Endodermal cell (in vitro differentiated cells): Measurements from ENCODE around the gene HACL1. TPM values are rescaled to one million over a fixed set of nuclear protein-coding genes. Genes with fewer than 3 reads are reported as not detected.

Source experiments
- DNase-seq: peaks from one replicate; pipeline ENCODE4 v3.0.0-alpha.2; 2017
- H3K27ac ChIP-seq: 2 replicates; pipeline ENCODE4 v1.5.1; 2013; ENCODE audit warnings: mild to moderate bottlenecking, low read depth, low read length, moderate library complexity
- H3K27me3 ChIP-seq: 2 replicates; pipeline ENCODE4 v1.6.1; 2013; ENCODE audit warnings: mild to moderate bottlenecking, low read length, moderate library complexity; ENCODE audit not compliant: insufficient read depth, control insufficient read depth, poor library complexity, severe bottlenecking
- H3K36me3 ChIP-seq: 2 replicates; pipeline ENCODE4 v1.7.0; 2013; ENCODE audit warnings: mild to moderate bottlenecking, low read length, moderate library complexity; ENCODE audit not compliant: control insufficient read depth, insufficient read depth
- H3K4me1 ChIP-seq: one replicate; pipeline ENCODE4 v1.7.0; 2013; ENCODE audit warnings: low read length; ENCODE audit not compliant: control insufficient read depth, insufficient read depth
- H3K4me3 ChIP-seq: 2 replicates; pipeline ENCODE4 v1.5.1; 2013; ENCODE audit warnings: mild to moderate bottlenecking, low read length, moderate library complexity
- H3K9ac ChIP-seq: 2 replicates; pipeline ENCODE4 v1.6.1; 2013; ENCODE audit warnings: mild to moderate bottlenecking, low read length, moderate library complexity; ENCODE audit not compliant: poor library complexity, severe bottlenecking; ENCODE audit errors: extremely low read depth
- H3K9me3 ChIP-seq: 2 replicates; pipeline ENCODE4 v1.6.1; 2013; ENCODE audit warnings: mild to moderate bottlenecking, low read length, moderate library complexity; ENCODE audit not compliant: control insufficient read depth
- H3K27ac Mint-ChIP-seq: 2 replicates; pipeline ENCODE4 v1.8.0; 2020; ENCODE audit warnings: mixed read lengths
- H3K27me3 Mint-ChIP-seq: 2 replicates; pipeline ENCODE4 v1.8.0; 2021; ENCODE audit warnings: mild to moderate bottlenecking, mixed read lengths; ENCODE audit not compliant: insufficient read depth
- H3K36me3 Mint-ChIP-seq: 2 replicates; pipeline ENCODE4 v1.8.0; 2020; ENCODE audit warnings: low read depth, mixed read lengths
- H3K4me1 Mint-ChIP-seq: 2 replicates; pipeline ENCODE4 v1.8.0; 2020; ENCODE audit warnings: mixed read lengths
- H3K4me3 Mint-ChIP-seq: 2 replicates; pipeline ENCODE4 v1.8.0; 2020; ENCODE audit warnings: mild to moderate bottlenecking, moderate library complexity, mixed read lengths
- H3K9me3 Mint-ChIP-seq: 2 replicates; pipeline ENCODE4 v1.8.0; 2020; ENCODE audit warnings: mild to moderate bottlenecking, mixed read lengths
- WGBS, 2 experiments: methylation state at CpG; one replicate each; pipeline versions ENCODE4 v1.1.5 to v1.1.7; 2013; ENCODE audit warnings: missing lambda C conversion rate in 2 of 2, mixed read lengths in 1 of 2; ENCODE audit not compliant: insufficient coverage in 1 of 2, insufficient read length in 1 of 2; 5-methylcytosine and 5-hydroxymethylcytosine counted together
- total RNA-seq, 2 donors: library from RNA; stranded (reverse); fragmentation: NEBNext Ultra II Directional in 1 of 2; extraction: Animal tissue kit (Norgen Biotek cat#: 25700) in 1 of 2; gene quantifications; 2 replicates in 1 of 2; 3 replicates in 1 of 2; pipeline ENCODE4 v1.2.1, GENCODE V29; 2021
- TF ChIP-seq, protein P1 (sequence below): fragments of 200-600 bp; sonication (generic); conservative IDR thresholded peaks from 2 replicates; pipeline ENCODE4 v1.5.0; 2021; ENCODE audit warnings: antibody characterized with exemption, mild to moderate bottlenecking

Gene HACL1
- total RNA-seq, 2 donors from 2014 or later: 39.4 to 41.8 TPM

DNA sequence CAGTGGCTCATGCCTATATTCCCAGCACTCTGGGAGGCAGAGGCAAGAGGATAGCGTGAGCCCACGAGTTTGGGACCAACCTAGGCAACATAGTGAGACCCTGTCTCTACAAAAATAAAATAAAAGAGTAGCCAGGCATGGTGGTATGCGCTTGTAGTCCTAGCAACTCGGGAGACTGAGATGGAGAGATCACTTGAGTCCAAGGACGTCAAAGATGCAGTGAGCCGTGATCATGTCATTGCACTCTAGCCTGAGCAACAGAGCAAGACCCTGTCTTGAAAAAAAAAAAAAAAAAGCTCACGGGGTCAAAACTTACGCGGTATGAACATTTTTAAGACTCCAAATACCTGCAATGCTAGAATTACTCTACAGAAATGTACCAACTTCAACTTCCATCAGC, 42.8 kb downstream of the HACL1 start:
- no peaks in the 10 kb centered on the region for H3K9me3 Mint-ChIP-seq
- no peak overlapping the region for H3K9ac ChIP-seq

GRCh38 chr3:15557511-15557946, 43.8 kb downstream of the HACL1 start:
- Mint-ChIP-seq H3K27ac (no peak overlapping the region), H3K27me3 (no peaks in the 10 kb centered on the region), H3K36me3 (peaks cover 33% of the 10 kb centered on the region), H3K9me3 (no peaks in the 10 kb centered on the region), H3K4me3 (no peak overlapping the region), H3K4me1 (peaks cover 7% of the 10 kb centered on the region)
- 27 to 33% methylated on average over 2 to 3 of the region's 3 CpGs for WGBS, 2 experiments
- H3K36me3 ChIP-seq: peaks cover 23% of the 10 kb centered on the region
- H3K4me1 ChIP-seq: no peaks in the 10 kb centered on the region
- H3K4me3 ChIP-seq: no peak overlapping the region
- H3K9me3 ChIP-seq: no peaks in the 10 kb centered on the region
- H3K9ac ChIP-seq: no peak overlapping the region
- H3K27ac ChIP-seq: no peak overlapping the region
- TF ChIP-seq, protein P1, sequence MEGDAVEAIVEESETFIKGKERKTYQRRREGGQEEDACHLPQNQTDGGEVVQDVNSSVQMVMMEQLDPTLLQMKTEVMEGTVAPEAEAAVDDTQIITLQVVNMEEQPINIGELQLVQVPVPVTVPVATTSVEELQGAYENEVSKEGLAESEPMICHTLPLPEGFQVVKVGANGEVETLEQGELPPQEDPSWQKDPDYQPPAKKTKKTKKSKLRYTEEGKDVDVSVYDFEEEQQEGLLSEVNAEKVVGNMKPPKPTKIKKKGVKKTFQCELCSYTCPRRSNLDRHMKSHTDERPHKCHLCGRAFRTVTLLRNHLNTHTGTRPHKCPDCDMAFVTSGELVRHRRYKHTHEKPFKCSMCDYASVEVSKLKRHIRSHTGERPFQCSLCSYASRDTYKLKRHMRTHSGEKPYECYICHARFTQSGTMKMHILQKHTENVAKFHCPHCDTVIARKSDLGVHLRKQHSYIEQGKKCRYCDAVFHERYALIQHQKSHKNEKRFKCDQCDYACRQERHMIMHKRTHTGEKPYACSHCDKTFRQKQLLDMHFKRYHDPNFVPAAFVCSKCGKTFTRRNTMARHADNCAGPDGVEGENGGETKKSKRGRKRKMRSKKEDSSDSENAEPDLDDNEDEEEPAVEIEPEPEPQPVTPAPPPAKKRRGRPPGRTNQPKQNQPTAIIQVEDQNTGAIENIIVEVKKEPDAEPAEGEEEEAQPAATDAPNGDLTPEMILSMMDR: peak; percentile 85
- no peaks in the 10 kb centered on the region for H3K27me3 ChIP-seq
- peak; percentile 80 for DNase-seq

More for the DNA sequence above, 42.8 kb downstream of the HACL1 start:
- TF ChIP-seq, protein P1: no peak
- H3K4me1 ChIP-seq: no peaks in the 10 kb centered on the region
- DNase-seq: no peak
- H3K27ac ChIP-seq: no peak overlapping the region
- 91 to 97% methylated on average over 4 to 9 of the region's 9 CpGs for WGBS, 2 experiments
- H3K4me1 Mint-ChIP-seq: peaks cover 4% of the 10 kb centered on the region
- H3K27me3 Mint-ChIP-seq: no peaks in the 10 kb centered on the region
- H3K36me3 ChIP-seq: peaks cover 33% of the 10 kb centered on the region
- H3K36me3 Mint-ChIP-seq: peaks cover 38% of the 10 kb centered on the region
- H3K4me3 ChIP-seq: no peak overlapping the region
- no peak overlapping the region for H3K4me3 Mint-ChIP-seq
- H3K27ac Mint-ChIP-seq: no peak overlapping the region
- H3K9me3 ChIP-seq: no peaks in the 10 kb centered on the region
- H3K27me3 ChIP-seq: no peaks in the 10 kb centered on the region

GRCh38 chr3:15556512-15556911, 44.9 kb downstream of the HACL1 start:
- TF ChIP-seq, protein P1: no peak
- Mint-ChIP-seq H3K27me3 (no peaks in the 10 kb centered on the region), H3K4me1 (peaks cover 7% of the 10 kb centered on the region)

More at GRCh38 chr3:15556512-15556911, 44.9 kb downstream of the HACL1 start:
- H3K4me1 ChIP-seq: no peaks in the 10 kb centered on the region
- peaks cover 28% of the 10 kb centered on the region for H3K36me3 Mint-ChIP-seq
- H3K9me3 Mint-ChIP-seq: no peaks in the 10 kb centered on the region
- no peak overlapping the region for H3K27ac ChIP-seq
- no peak overlapping the region for H3K4me3 ChIP-seq
- no peaks in the 10 kb centered on the region for H3K9me3 ChIP-seq
- 91% methylated on average over 2 of the region's 2 CpGs; no CpG with 5 or more reads in 1 of the 2 experiments for WGBS, 2 experiments
- H3K36me3 ChIP-seq: peaks cover 16% of the 10 kb centered on the region
- DNase-seq: no peak
- H3K4me3 Mint-ChIP-seq: no peak overlapping the region
- H3K27me3 ChIP-seq: no peaks in the 10 kb centered on the region
- no peak overlapping the region for H3K27ac Mint-ChIP-seq
- H3K9ac ChIP-seq: no peak overlapping the region
